CD8-positive, alpha-beta memory T cell (primary cell): ENCODE measurements around the gene PRICKLE3. TPM values are rescaled to one million over a fixed set of nuclear protein-coding genes. Genes with fewer than 3 reads are reported as not detected.

Source experiments
- CTCF ChIA-PET: fragments of 350-600 bp; sonication (Branson Sonifier 250); formaldehyde crosslinking; loops from one replicate; lab custom pipeline; 2021; ENCODE audit warnings: antibody characterized with exemption; lab: Charles Lee
- POLR2A ChIA-PET: fragments of 350-600 bp; sonication (Branson Sonifier 250); formaldehyde crosslinking; loops from one replicate; lab custom pipeline; 2021; ENCODE audit warnings: antibody characterized with exemption; lab: Charles Lee
- DNase-seq, 5 donors: peaks; one replicate each; pipeline versions ENCODE4 v3.0.0 to v3.0.0-alpha.2; 2020 to 2022; ENCODE audit warnings: mixed read lengths in 1 of 5
- H3K27ac ChIP-seq: one replicate; pipeline ENCODE4 v1.7.0; 2013; ENCODE audit warnings: low read depth, mild to moderate bottlenecking, low read length, moderate library complexity
- H3K27me3 ChIP-seq: 2 replicates; pipeline ENCODE4 v1.7.0; 2013; ENCODE audit warnings: low read length, mild to moderate bottlenecking; ENCODE audit not compliant: insufficient read depth, poor library complexity, severe bottlenecking
- H3K36me3 ChIP-seq: 2 replicates; pipeline ENCODE4 v1.7.0; 2013; ENCODE audit warnings: mild to moderate bottlenecking, low read length, moderate library complexity; ENCODE audit not compliant: insufficient read depth
- H3K4me1 ChIP-seq: 2 replicates; pipeline ENCODE4 v1.7.0; 2013; ENCODE audit warnings: mild to moderate bottlenecking, low read length, moderate library complexity; ENCODE audit not compliant: insufficient read depth
- H3K4me3 ChIP-seq: 2 replicates; pipeline ENCODE4 v1.7.0; 2013; ENCODE audit warnings: mild to moderate bottlenecking, low read length
- H3K9me3 ChIP-seq: 2 replicates; pipeline ENCODE4 v1.7.0; 2013; ENCODE audit warnings: mild to moderate bottlenecking, low read length
- H3K27ac Mint-ChIP-seq, 8 donors: one replicate each; pipeline ENCODE4 v1.8.0; 2020 to 2021; ENCODE audit warnings: mixed read lengths in 8 of 8, mild to moderate bottlenecking in 6 of 8, inconsistent platforms in 3 of 8, moderate library complexity in 3 of 8
- H3K27me3 Mint-ChIP-seq, 2 donors: one replicate each; pipeline ENCODE4 v1.8.0; 2020 to 2021; ENCODE audit warnings: mixed read lengths in 2 of 2, mild to moderate bottlenecking in 1 of 2, moderate library complexity in 1 of 2
- H3K36me3 Mint-ChIP-seq, 3 donors: one replicate each; pipeline ENCODE4 v1.8.0; 2020 to 2021; ENCODE audit warnings: mixed read lengths in 3 of 3, inconsistent platforms in 1 of 3, mild to moderate bottlenecking in 1 of 3
- H3K4me1 Mint-ChIP-seq, 3 donors: one replicate each; pipeline ENCODE4 v1.8.0; 2020 to 2021; ENCODE audit warnings: mixed read lengths in 3 of 3, inconsistent platforms in 1 of 3, mild to moderate bottlenecking in 1 of 3
- H3K4me3 Mint-ChIP-seq, 7 donors: one replicate each; pipeline ENCODE4 v1.8.0; 2020 to 2021; ENCODE audit warnings: mixed read lengths in 7 of 7, mild to moderate bottlenecking in 6 of 7, moderate library complexity in 4 of 7, inconsistent platforms in 2 of 7
- H3K9me3 Mint-ChIP-seq, 5 donors: one replicate each; pipeline ENCODE4 v1.8.0; 2020 to 2022; ENCODE audit warnings: mixed read lengths in 5 of 5, mild to moderate bottlenecking in 3 of 5, moderate library complexity in 2 of 5, inconsistent platforms in 1 of 5
- polyA plus RNA-seq: library from polyadenylated mRNA; unstranded; fragments of 300-500 nt; fragmentation: Illumina TruSeq; gene quantifications from one replicate; pipeline ENCODE4 v1.2.3, GENCODE V29; 2021
- total RNA-seq, 2 experiments: library from RNA; stranded (reverse); gene quantifications; one replicate each; pipeline ENCODE4 v1.2.3, GENCODE V29; 2021

The PRICKLE3 gene
- total and polyA plus RNA-seq, 3 experiments from 2014 or later, result 3.0 to 13.5 (median 13.3) TPM

DNA sequence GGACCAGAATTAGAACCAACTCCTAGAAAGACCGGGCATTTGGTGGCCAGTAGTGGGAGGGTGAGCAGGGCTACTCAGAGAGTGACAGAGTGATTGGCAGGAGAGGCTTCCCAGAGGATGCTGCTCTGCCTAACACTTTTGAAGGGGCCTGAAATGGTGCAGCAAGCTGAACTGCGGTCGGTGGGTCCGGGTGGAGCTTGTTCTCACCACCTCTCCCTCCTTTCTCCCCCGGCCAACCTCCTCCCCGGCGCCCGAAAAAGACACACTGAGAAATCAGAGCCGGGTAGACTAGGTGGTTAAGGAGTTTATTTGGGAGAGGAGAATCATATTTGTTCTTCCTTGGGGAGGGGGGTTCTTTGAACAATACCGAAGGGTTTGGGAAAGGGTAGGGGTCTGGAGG lies 1.4 kb upstream of the PRICKLE3 start:
- Mint-ChIP-seq H3K9me3 (no peaks in the 10 kb centered on the region), H3K27me3 (peaks cover 0 to 4% of the 10 kb centered on the region in 2 donors), H3K4me1 (peaks cover 14 to 22% (median 18%) of the 10 kb centered on the region in 3 donors), H3K27ac (peak overlapping the region in 1 of 8 donors; percentile 61), H3K36me3 (peaks cover 0 to 5% (median 0%) of the 10 kb centered on the region in 3 donors), H3K4me3 (peak overlapping the region in 1 of 7 donors; percentile 27)
- Histone ChIP-seq H3K9me3 (no peaks in the 10 kb centered on the region), H3K4me1 (peaks cover 12% of the 10 kb centered on the region), H3K27me3 (no peaks in the 10 kb centered on the region), H3K36me3 (no peaks in the 10 kb centered on the region), H3K4me3 (no peak overlapping the region), H3K27ac (no peak overlapping the region)
- ChIA-PET CTCF (no interaction called here), POLR2A (interaction anchor here (0.7 kb wide), 1 partner anchor 131 kb away, joined by 3 read pairs; no protein-coding TSS in a partner anchor)
- no peak for DNase-seq

- POLR2A ChIA-PET, result interaction anchor here (0.6 kb wide), 1 partner anchor 15 kb away, joined by 3 read pairs; no protein-coding TSS in a partner anchor
- H3K36me3 Mint-ChIP-seq, result peaks cover 3 to 10% (median 4%) of the 10 kb centered on the region in 3 donors
- Histone ChIP-seq H3K4me3 (no peak overlapping the region), H3K9me3 (no peaks in the 10 kb centered on the region), H3K36me3 (no peaks in the 10 kb centered on the region), H3K27ac (no peak overlapping the region), H3K4me1 (peaks cover 7% of the 10 kb centered on the region), H3K27me3 (no peaks in the 10 kb centered on the region)
- CTCF ChIA-PET, result no interaction called here
- peaks cover 0 to 4% of the 10 kb centered on the region in 2 donors for H3K27me3 Mint-ChIP-seq
- peak overlapping the region in 3 of 7 donors; percentile 15 to 68 (median 27) for H3K4me3 Mint-ChIP-seq
- no peak overlapping the region for H3K27ac Mint-ChIP-seq
- peaks cover 13 to 19% (median 16%) of the 10 kb centered on the region in 3 donors for H3K4me1 Mint-ChIP-seq
- H3K9me3 Mint-ChIP-seq, result no peaks in the 10 kb centered on the region
- no peak for DNase-seq
Measured at GRCh38 chrX:49187028-49187394, 838 bp upstream of the PRICKLE3 start.

GRCh38 chrX:49184294-49185281 lies 1.6 kb downstream of the PRICKLE3 start:
- Mint-ChIP-seq H3K27ac (peak overlapping the region in 6 of 8 donors; percentile 59 to 91 (median 78)), H3K4me1 (peaks cover 7 to 14% (median 10%) of the 10 kb centered on the region in 3 donors), H3K9me3 (no peaks in the 10 kb centered on the region), H3K4me3 (peak overlapping the region; percentile 68 to 85 (median 80)), H3K27me3 (peaks cover 0 to 4% of the 10 kb centered on the region in 2 donors), H3K36me3 (peaks cover 3 to 19% (median 8%) of the 10 kb centered on the region in 3 donors)
- peak overlapping the region; percentile 37 for H3K4me3 ChIP-seq
- no peaks in the 10 kb centered on the region for H3K27me3 ChIP-seq
- H3K36me3 ChIP-seq, result no peaks in the 10 kb centered on the region
- ChIA-PET CTCF (interaction anchor here (0.7 to 1.3 kb wide), 3 partner anchors 17 to 18 kb away, joined by 3 to 5 read pairs (median 3); no protein-coding TSS in a partner anchor), POLR2A (interaction anchor here (1.4 kb wide), 1 partner anchor 16 kb away, joined by 3 read pairs; no protein-coding TSS in a partner anchor)
- peaks cover 7% of the 10 kb centered on the region for H3K4me1 ChIP-seq
- peak in 2 of 5 donors; percentile 12 to 53 for DNase-seq
- H3K27ac ChIP-seq, result peak overlapping the region; percentile 61
- no peaks in the 10 kb centered on the region for H3K9me3 ChIP-seq

DNA sequence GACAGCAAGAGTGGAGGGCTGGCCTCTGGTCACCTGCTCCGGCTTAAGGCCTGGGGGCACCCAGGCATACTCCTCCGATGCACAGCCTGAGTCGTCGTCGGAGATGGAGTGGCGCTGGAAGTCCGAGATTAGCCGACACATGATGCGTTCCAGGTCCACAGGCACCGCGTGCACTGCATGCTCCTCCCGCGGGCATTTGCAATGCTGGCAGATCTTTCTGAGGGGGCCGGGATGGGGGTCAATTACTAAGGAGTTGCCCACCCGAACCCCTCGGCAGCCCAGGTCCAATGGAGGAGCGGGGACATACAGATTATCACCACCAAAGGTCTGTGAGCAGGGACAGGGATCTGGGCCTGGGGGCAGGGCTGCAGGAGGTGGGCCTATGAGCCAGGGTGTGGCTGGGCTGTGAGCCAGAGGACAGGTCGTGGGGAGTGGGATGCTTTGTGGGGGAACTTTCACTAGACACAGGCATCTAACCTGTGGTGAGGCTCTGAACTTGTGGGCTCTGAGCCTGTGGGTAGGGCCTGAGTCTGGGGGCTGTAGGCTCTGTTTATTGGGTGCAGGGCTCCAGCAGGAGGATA lies 2.4 kb downstream of the PRICKLE3 start:
- H3K4me3 ChIP-seq, result no peak overlapping the region
- no peak overlapping the region for H3K27ac ChIP-seq
- H3K36me3 Mint-ChIP-seq, result peaks cover 3 to 27% (median 12%) of the 10 kb centered on the region in 3 donors
- peak overlapping the region in 1 of 8 donors; percentile 54 for H3K27ac Mint-ChIP-seq
- no peaks in the 10 kb centered on the region for H3K27me3 ChIP-seq
- ChIA-PET CTCF (interaction anchor here (0.7 kb wide), 1 partner anchor 17 kb away, joined by 3 read pairs; no protein-coding TSS in a partner anchor), POLR2A (no interaction called here)
- peaks cover 7 to 18% (median 10%) of the 10 kb centered on the region in 3 donors for H3K4me1 Mint-ChIP-seq
- H3K9me3 ChIP-seq, result no peaks in the 10 kb centered on the region
- H3K4me1 ChIP-seq, result peaks cover 7% of the 10 kb centered on the region
- H3K9me3 Mint-ChIP-seq, result no peaks in the 10 kb centered on the region
- no peaks in the 10 kb centered on the region for H3K36me3 ChIP-seq
- no peak for DNase-seq
- peaks cover 0 to 4% of the 10 kb centered on the region in 2 donors for H3K27me3 Mint-ChIP-seq
- H3K4me3 Mint-ChIP-seq, result peak overlapping the region in 4 of 7 donors; percentile 25 to 72 (median 50)

DNA sequence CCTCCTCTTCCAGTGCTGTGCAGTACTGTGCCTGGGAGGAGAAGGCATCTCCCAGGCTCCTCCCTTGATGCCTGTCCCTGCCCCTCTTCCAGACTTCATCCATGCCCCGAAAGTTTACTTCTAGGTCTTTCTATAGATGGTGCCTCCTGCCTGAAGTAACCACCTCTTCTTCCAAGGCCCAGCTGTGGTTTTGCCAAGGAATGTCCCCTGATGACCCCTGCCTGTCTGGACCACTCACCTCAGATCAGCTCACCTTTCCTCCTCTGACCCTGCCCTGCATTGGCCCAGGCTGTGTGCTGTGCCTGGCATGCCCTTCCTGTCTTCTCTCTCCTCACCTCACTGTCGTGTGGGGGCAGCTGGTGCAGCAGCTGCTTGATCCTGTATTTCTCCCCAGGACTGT lies 6.8 kb downstream of the PRICKLE3 start:
- H3K36me3 ChIP-seq, result no peaks in the 10 kb centered on the region
- H3K36me3 Mint-ChIP-seq, result peaks cover 3 to 60% (median 16%) of the 10 kb centered on the region in 3 donors
- no peak for DNase-seq
- no peaks in the 10 kb centered on the region for H3K9me3 ChIP-seq
- H3K4me3 ChIP-seq, result no peak overlapping the region
- ChIA-PET POLR2A (no interaction called here), CTCF (interaction anchor here (1.3 to 1.6 kb wide), 2 partner anchors 12 to 16 kb away, joined by 4 to 5 read pairs; no protein-coding TSS in a partner anchor)
- H3K27me3 ChIP-seq, result no peaks in the 10 kb centered on the region
- H3K9me3 Mint-ChIP-seq, result no peaks in the 10 kb centered on the region
- H3K27me3 Mint-ChIP-seq, result no peaks in the 10 kb centered on the region
- peaks cover 0 to 12% (median 3%) of the 10 kb centered on the region in 3 donors for H3K4me1 Mint-ChIP-seq
- H3K27ac ChIP-seq, result no peak overlapping the region
- no peak overlapping the region for H3K4me3 Mint-ChIP-seq
- no peaks in the 10 kb centered on the region for H3K4me1 ChIP-seq
- H3K27ac Mint-ChIP-seq, result peak overlapping the region in 1 of 8 donors; percentile 31

DNA sequence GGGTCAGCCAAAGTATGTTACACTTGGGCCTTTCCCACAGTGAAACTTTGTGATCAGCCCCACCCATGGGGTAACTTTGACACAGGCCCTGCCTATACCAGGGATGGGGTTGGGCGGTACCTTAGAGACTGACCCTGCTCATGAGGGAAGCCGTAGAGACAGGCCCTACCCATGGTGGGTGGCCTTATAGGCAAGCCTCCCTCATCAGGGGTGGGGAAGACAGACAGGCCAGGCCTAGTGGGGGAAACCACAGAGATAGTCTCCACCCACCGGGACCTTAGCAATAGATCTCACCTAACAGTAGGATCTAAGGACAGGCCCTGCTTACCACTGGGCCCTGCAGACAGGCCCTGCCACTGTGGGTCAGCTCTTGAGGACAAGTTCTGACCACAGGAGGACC lies 7.6 kb downstream of the PRICKLE3 start:
- H3K36me3 Mint-ChIP-seq, result peaks cover 3 to 64% (median 16%) of the 10 kb centered on the region in 3 donors
- Histone ChIP-seq H3K9me3 (no peaks in the 10 kb centered on the region), H3K27me3 (no peaks in the 10 kb centered on the region), H3K27ac (no peak overlapping the region), H3K36me3 (no peaks in the 10 kb centered on the region), H3K4me3 (no peak overlapping the region), H3K4me1 (no peaks in the 10 kb centered on the region)
- CTCF ChIA-PET, result no interaction called here
- H3K9me3 Mint-ChIP-seq, result no peaks in the 10 kb centered on the region
- POLR2A ChIA-PET, result no interaction called here
- no peaks in the 10 kb centered on the region for H3K27me3 Mint-ChIP-seq
- peaks cover 0 to 7% (median 0%) of the 10 kb centered on the region in 3 donors for H3K4me1 Mint-ChIP-seq
- peak overlapping the region in 1 of 7 donors; percentile 13 for H3K4me3 Mint-ChIP-seq
- no peak overlapping the region for H3K27ac Mint-ChIP-seq
- DNase-seq, result no peak

- peaks cover 3 to 63% (median 16%) of the 10 kb centered on the region in 3 donors for H3K36me3 Mint-ChIP-seq
Measured at GRCh38 chrX:49177873-49178480, 8.2 kb downstream of the PRICKLE3 start.

More at GRCh38 chrX:49177873-49178480, 8.2 kb downstream of the PRICKLE3 start:
- Mint-ChIP-seq H3K27me3 (no peaks in the 10 kb centered on the region), H3K4me1 (peaks cover 3 to 10% (median 4%) of the 10 kb centered on the region in 3 donors), H3K4me3 (no peak overlapping the region), H3K9me3 (no peaks in the 10 kb centered on the region), H3K27ac (peak overlapping the region in 4 of 8 donors; percentile 16 to 82 (median 74))
- Histone ChIP-seq H3K4me1 (peaks cover 2% of the 10 kb centered on the region), H3K27me3 (no peaks in the 10 kb centered on the region), H3K36me3 (peaks cover 3% of the 10 kb centered on the region), H3K4me3 (no peak overlapping the region), H3K9me3 (no peaks in the 10 kb centered on the region), H3K27ac (no peak overlapping the region)
- DNase-seq, result no peak
- CTCF ChIA-PET, result interaction anchor here (1.3 to 2.1 kb wide), 2 partner anchors 12 to 13 kb away, joined by 5 to 11 read pairs; no protein-coding TSS in a partner anchor
- POLR2A ChIA-PET, result no interaction called here
